ENCODE results near the gene PPL. TPM values are rescaled to one million over a fixed set of nuclear protein-coding genes. Genes with fewer than 3 reads are reported as not detected.

The PPL gene, protein sequence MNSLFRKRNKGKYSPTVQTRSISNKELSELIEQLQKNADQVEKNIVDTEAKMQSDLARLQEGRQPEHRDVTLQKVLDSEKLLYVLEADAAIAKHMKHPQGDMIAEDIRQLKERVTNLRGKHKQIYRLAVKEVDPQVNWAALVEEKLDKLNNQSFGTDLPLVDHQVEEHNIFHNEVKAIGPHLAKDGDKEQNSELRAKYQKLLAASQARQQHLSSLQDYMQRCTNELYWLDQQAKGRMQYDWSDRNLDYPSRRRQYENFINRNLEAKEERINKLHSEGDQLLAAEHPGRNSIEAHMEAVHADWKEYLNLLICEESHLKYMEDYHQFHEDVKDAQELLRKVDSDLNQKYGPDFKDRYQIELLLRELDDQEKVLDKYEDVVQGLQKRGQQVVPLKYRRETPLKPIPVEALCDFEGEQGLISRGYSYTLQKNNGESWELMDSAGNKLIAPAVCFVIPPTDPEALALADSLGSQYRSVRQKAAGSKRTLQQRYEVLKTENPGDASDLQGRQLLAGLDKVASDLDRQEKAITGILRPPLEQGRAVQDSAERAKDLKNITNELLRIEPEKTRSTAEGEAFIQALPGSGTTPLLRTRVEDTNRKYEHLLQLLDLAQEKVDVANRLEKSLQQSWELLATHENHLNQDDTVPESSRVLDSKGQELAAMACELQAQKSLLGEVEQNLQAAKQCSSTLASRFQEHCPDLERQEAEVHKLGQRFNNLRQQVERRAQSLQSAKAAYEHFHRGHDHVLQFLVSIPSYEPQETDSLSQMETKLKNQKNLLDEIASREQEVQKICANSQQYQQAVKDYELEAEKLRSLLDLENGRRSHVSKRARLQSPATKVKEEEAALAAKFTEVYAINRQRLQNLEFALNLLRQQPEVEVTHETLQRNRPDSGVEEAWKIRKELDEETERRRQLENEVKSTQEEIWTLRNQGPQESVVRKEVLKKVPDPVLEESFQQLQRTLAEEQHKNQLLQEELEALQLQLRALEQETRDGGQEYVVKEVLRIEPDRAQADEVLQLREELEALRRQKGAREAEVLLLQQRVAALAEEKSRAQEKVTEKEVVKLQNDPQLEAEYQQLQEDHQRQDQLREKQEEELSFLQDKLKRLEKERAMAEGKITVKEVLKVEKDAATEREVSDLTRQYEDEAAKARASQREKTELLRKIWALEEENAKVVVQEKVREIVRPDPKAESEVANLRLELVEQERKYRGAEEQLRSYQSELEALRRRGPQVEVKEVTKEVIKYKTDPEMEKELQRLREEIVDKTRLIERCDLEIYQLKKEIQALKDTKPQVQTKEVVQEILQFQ (N-terminal part only)
- under 1 TPM in 1 of 2 experiments, not detected in 1; 0.05 TPM for total RNA-seq

DNA sequence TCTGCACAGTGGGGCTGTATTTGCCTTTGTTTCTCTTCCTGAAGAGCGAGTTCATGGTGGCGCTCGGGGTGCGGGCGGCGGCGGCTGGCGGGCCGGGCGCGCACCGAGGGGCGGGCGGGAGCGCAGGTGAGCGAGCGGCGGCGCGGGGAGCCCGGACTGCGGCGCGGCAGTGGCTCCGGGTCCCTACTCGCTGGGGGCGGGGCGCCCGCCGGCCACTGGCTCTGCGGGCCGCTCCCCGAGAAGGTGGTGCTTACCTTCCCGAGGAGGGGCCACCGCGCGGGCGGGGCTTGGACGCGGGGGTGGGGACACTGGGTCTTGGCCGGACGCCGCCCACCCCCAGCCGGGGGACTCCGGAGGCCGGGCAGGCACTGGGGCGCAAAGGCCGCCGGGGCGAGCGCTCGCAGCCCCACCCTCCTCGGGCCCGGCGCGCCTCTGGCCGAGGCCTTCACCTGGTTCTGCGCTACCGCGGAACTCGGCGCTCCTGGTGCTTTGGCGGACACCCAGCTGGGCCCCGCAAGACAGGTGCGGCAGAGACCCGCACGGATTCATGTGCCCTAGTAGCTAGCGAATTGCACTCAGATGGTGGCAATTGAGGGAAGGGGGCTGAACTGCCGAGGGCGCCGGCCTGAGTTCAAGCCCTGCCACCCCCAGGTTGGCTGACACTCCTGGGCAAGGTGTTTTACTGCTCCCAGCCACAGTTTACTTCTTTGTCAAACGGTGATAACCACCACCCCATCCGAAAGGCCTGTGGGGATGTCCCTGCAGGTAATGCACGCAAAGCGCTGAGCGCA is at the start of gene PPL:
TSS of gene PPL (minus strand) at position 158 of the 791 bp plus-strand sequence. CDS start at position 55, 103 bp downstream.
- H3K36me3 Mint-ChIP-seq: no peaks in the 10 kb centered on the region
- peaks cover 4% of the 10 kb centered on the region for H3K4me1 Mint-ChIP-seq (ENCODE audit: low read depth)
- peak within 1 kb of the TSS; percentile 52 for H3K4me3 Mint-ChIP-seq
- H3K9me3 Mint-ChIP-seq: no peaks in the 10 kb centered on the region
- ChIA-PET POLR2A (no interaction called here), CTCF (no interaction called here)
- no peak within 1 kb of the TSS for H3K27ac Mint-ChIP-seq
- intact Hi-C loops (cut with micrococcal nuclease): no loop called here
- H3K27me3 Mint-ChIP-seq: peaks cover 28% of the 10 kb centered on the region
- peak; percentile 43 for DNase-seq

DNA sequence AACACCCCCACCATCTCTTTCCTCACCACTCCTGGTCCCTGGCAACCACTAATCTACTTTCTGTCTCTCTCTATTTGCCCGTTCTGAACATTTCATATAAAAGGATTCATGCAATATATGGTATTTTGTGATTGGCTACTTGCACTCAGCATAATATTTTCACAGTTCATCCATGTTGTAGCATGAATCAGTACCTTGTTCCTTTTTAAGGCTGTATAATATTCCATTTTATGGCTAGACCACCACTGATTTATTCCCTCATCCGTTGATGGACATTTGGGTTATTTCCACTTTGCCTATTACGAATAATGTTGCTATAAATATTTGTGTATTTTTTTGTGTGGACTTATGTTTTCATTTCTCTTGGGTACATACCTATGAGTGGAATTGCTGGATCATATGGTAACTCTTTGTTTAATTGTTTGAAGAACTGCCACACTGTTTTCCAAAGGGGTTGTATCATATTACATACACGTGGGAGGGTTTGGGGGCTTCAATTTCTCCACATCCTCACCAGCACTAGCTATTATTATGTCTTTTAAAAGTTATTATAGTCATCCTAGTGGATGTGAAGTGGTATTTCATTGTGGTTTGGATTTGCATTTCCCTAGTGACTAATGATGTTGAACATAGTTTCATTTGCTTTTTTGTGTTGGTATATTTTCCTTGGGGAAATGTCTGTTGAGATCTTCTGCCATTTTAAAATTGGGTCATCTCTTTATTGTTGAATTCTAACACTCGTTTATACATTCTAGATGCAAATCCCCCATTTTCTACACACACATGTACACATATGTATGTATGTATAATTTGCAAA is 47.4 kb upstream of the PPL start:
- H3K4me3 Mint-ChIP-seq: no peak overlapping the region
- intact Hi-C loops (cut with micrococcal nuclease): no loop called here
- peaks cover 25% of the 10 kb centered on the region for H3K27me3 Mint-ChIP-seq
- DNase-seq: no peak
- H3K27ac Mint-ChIP-seq: no peak overlapping the region
- POLR2A ChIA-PET: no interaction called here
- no peaks in the 10 kb centered on the region for H3K9me3 Mint-ChIP-seq
- H3K36me3 Mint-ChIP-seq: no peaks in the 10 kb centered on the region
- CTCF ChIA-PET: no interaction called here
- no peaks in the 10 kb centered on the region for H3K4me1 Mint-ChIP-seq (ENCODE audit: low read depth)

DNA sequence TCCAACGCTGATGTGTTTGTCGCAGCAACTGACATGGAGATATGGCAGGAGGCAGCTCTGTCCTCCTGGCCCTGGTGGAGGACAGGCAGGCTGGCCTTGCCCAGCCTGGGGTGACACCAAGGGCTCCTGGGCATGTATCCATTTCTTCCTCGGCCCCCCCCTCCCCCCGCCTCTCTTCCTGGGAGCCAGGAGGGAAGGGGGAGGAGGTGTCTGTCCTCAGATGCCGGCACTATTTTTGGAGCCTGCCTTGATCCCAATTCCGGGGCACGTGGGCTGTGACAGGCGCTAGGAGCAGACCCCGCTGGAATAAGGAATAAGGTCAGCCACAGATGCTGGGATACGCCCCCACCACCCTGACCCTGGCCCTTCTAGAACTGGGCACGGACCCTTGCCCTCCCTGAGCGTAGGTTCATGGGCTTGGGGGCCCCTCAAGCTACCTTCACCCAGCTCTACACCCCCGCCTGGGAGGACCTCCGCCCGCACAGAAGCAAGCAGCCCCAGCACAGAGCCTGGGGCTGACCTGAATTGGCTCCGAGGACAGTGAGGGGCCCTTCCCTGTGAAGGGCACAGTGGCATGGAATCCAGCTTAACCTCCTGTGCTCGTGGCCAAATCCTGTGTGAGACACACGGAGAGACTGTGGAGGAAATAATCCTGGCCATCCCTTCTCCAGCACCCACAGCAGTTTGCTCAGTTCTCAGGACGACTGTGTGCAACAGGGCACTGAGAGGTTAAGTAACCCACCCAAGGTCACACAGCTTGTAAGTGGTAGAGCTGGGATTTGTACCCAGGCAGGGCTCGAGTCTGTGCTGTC is 45.3 kb upstream of the PPL start:
- no peak for DNase-seq
- intact Hi-C loops (cut with micrococcal nuclease): no loop called here
- no peaks in the 10 kb centered on the region for H3K9me3 Mint-ChIP-seq
- H3K27ac Mint-ChIP-seq: no peak overlapping the region
- H3K4me3 Mint-ChIP-seq: no peak overlapping the region
- H3K27me3 Mint-ChIP-seq: peaks cover 8% of the 10 kb centered on the region
- no peaks in the 10 kb centered on the region for H3K4me1 Mint-ChIP-seq (ENCODE audit: low read depth)
- H3K36me3 Mint-ChIP-seq: no peaks in the 10 kb centered on the region
- CTCF ChIA-PET: no interaction called here
- POLR2A ChIA-PET: no interaction called here

DNA sequence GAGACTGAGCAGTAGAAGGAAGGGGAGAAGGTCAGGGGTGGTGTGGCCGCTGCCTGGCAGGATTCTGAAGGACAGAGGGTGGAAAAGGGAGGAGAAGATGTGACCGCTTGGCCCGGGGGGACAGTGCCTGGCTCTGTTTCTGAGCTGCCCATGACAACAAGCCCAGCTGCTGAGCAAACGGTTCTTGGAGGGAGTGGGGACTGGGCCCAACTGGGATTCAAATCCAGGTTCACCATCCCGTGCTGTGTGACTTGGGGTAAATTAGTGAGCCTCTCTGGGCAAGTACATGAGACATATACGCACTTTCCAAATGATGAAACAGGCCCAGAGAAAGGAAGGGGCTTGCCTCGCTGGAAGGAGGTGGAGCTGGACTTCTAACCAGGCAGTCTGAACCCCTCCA is 44.5 kb upstream of the PPL start:
- CTCF ChIA-PET: no interaction called here
- H3K4me1 Mint-ChIP-seq (ENCODE audit: low read depth): no peaks in the 10 kb centered on the region
- intact Hi-C loops (cut with micrococcal nuclease): no loop called here

DNA sequence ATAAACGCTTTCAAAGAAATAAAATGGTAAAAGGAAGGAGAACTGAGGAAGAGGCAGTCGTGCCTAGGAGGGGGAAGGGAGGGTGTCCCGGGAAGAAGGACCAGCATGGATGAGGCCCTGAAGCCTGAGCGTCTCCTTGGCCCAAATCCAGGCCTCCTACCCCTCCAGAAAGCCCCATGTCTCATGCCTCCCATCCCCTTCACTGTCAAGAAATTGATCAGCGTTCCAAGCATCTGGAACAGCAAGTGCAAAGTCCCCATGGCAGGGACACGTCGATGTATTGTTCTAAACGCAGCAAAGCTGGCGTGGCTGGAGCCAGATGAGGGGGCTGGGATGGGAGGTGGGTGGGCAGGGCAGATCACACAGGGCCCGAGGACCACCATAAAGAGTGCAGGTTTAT is 43.7 kb upstream of the PPL start:
- ChIA-PET CTCF (no interaction called here), POLR2A (no interaction called here)
- no peak for DNase-seq
- no peak overlapping the region for H3K27ac Mint-ChIP-seq
- no peaks in the 10 kb centered on the region for H3K9me3 Mint-ChIP-seq
- H3K27me3 Mint-ChIP-seq: no peaks in the 10 kb centered on the region
- no peaks in the 10 kb centered on the region for H3K36me3 Mint-ChIP-seq
- no peak overlapping the region for H3K4me3 Mint-ChIP-seq
- no peaks in the 10 kb centered on the region for H3K4me1 Mint-ChIP-seq (ENCODE audit: low read depth)
- intact Hi-C loops (cut with micrococcal nuclease): no loop called here

More for the DNA sequence above, 44.5 kb upstream of the PPL start:
- Mint-ChIP-seq H3K9me3 (no peaks in the 10 kb centered on the region), H3K36me3 (no peaks in the 10 kb centered on the region), H3K27me3 (peaks cover 2% of the 10 kb centered on the region), H3K4me3 (no peak overlapping the region), H3K27ac (no peak overlapping the region)
- DNase-seq: no peak
- POLR2A ChIA-PET: no interaction called here

DNA sequence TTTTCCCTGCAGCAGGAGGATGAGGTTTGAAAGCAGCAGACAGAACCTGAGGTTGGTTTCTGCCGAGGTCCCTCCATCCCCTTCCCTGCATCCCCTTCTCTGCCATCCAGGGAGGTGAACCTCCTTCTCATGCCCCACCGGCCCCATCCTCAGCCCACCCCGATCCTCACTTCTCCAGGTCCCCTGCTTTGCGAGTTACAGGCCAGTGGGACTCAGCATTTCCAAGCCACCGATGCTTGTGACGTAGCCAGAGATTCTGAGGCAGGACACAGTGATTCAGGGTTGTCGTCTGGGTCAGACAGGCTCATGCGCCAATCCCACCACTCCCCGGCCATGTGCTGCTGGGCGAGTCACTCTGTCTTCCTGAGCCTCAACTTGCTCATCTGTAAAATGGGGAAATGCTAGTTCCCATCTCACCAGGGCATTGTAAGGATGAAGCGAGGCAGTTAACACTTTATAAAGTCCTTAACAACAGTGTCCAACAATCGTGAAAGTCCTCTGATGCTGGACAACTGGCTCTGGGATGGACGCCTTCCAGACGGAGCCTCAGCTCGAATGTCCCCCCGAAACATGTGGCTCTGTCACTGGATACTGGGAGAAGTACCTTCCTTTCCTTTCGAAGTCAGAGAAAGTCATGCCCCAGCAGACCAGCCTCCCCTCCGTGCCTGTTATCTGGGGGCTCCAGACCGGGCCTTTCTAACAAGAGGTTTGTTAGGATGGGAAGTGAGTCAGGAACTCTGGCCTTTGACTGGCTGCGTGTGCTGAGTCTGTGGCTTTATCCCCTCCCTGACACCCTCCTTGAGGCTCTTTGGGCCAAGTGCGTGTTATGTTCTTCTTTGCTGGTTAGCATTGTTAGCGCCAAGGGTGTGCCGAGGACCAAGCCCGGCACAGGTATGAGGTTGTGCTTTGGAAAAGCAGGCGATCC is 43.0 kb upstream of the PPL start:
- H3K27ac Mint-ChIP-seq: no peak overlapping the region
- H3K4me1 Mint-ChIP-seq (ENCODE audit: low read depth): no peaks in the 10 kb centered on the region
- ChIA-PET POLR2A (no interaction called here), CTCF (no interaction called here)
- no peak overlapping the region for H3K4me3 Mint-ChIP-seq
- intact Hi-C loops (cut with micrococcal nuclease): no loop called here
- no peaks in the 10 kb centered on the region for H3K9me3 Mint-ChIP-seq
- no peak for DNase-seq
- H3K36me3 Mint-ChIP-seq: no peaks in the 10 kb centered on the region
- H3K27me3 Mint-ChIP-seq: no peaks in the 10 kb centered on the region

DNA sequence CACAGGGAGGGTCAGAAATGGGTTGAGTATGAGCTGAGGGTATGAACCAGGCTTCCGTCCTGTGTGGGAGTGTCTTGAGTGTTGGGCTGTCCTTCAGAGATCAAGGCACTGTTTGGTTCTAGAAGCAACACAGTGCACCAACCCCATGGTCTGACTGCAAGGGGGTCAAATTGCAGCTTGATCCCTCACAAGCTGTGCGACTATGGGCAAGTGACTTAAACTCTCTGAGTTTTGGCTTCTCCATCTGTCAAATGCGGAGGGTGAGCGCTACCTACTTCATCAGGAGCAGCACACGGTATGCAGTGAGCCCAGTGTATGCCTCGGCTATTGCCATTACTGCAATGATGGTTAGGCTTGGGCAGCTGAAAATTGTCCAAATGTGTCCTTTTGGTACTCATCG is 42.2 kb upstream of the PPL start:
- Mint-ChIP-seq H3K27ac (no peak overlapping the region), H3K36me3 (no peaks in the 10 kb centered on the region), H3K9me3 (no peaks in the 10 kb centered on the region), H3K4me3 (no peak overlapping the region), H3K4me1 (ENCODE audit: low read depth) (no peaks in the 10 kb centered on the region), H3K27me3 (no peaks in the 10 kb centered on the region)
- DNase-seq: no peak
- intact Hi-C loops (cut with micrococcal nuclease): no loop called here
- ChIA-PET CTCF (no interaction called here), POLR2A (no interaction called here)

DNA sequence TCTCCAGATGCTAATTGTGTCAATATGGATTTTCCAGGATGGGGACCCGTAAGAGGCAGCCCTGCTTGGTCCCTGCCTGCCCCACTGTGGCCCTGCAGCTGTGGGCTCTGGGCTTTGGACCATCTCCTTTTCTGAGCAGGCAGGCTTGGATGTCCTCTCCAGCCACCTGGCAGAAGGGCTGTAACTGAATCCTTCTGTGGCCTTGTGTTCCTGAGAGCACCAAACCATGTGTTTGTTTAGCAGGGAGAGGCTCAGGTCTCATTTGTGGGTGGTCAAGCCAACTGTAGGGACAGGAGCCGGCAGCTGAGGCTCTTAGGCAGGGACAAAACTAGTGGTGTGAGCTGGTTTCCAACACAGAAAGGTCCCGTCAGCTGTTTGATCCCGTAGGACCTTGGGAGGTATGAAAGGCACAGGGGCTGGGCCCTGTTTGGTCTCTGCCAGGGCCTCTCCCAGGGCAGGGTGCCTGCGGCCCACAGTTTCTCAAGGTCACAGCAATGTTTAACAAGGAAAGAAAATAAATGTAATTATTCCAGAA is 39.7 kb upstream of the PPL start:
- no peaks in the 10 kb centered on the region for H3K9me3 Mint-ChIP-seq

DNA sequence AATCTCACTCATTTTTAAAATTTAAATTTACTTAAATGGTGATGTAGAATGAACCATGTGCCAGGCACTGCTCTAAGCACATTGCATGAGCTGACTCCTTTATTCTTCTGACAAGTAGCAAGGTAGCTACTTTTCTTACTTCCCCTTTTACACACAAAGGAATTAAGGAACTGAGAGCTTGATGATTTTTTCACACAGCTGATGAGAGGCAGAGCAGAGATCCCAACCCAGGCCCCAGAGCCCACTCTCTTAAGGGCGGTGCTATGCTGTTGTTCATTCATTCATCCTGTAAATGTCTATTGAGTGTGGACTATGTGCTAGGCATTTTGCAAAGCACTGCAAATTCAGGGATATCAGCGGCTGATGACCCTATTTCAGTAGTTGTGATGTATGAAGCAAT is 39.1 kb upstream of the PPL start:
- Mint-ChIP-seq H3K4me3 (no peak overlapping the region), H3K36me3 (no peaks in the 10 kb centered on the region), H3K4me1 (ENCODE audit: low read depth) (peaks cover 4% of the 10 kb centered on the region), H3K9me3 (no peaks in the 10 kb centered on the region), H3K27me3 (peaks cover 10% of the 10 kb centered on the region), H3K27ac (no peak overlapping the region)
- POLR2A ChIA-PET: no interaction called here
- intact Hi-C loops (cut with micrococcal nuclease): no loop called here
- no peak for DNase-seq
- CTCF ChIA-PET: no interaction called here

More for the DNA sequence above, 39.7 kb upstream of the PPL start:
- H3K36me3 Mint-ChIP-seq: no peaks in the 10 kb centered on the region
- H3K27ac Mint-ChIP-seq: no peak overlapping the region
- peaks cover 7% of the 10 kb centered on the region for H3K27me3 Mint-ChIP-seq
- no peak overlapping the region for H3K4me3 Mint-ChIP-seq
- intact Hi-C loops (cut with micrococcal nuclease): no loop called here
- ChIA-PET CTCF (no interaction called here), POLR2A (no interaction called here)
- DNase-seq: no peak
- H3K4me1 Mint-ChIP-seq (ENCODE audit: low read depth): peaks cover 4% of the 10 kb centered on the region
